ENCODE data around the gene AFF3.

- TF ChIP-seq CTCF (conservative IDR thresholded peaks at IDR 0.05) (no peak), EZH2 (IDR thresholded peaks at IDR 0.05; ENCODE audit: low read depth) (no peak)
Measured at GRCh38 chr2:99753505-99753904, 388.9 kb downstream of the AFF3 start.

All from PC-9 (cell line).